GM19351 (cell line): Measurements from ENCODE around the gene LMNB1.
"Not testable (repeated sequence)": the region's sequence is repeated elsewhere in the genome, so short reads cannot be mapped to it uniquely, and the experiment has no call there.

Experiments
- ATAC-seq: cut with Tn5 transposase; IDR thresholded peaks from one replicate; pipeline ENCODE4 v1.9.1; 2021; ENCODE audit warnings: mild to moderate bottlenecking, moderate library complexity; ENCODE audit not compliant: unreplicated experiment

The LMNB1 gene

GRCh38 chr5:126778675-126779403 lies 1.9 kb downstream of the LMNB1 start:
- ATAC-seq = peak; percentile 5

DNA sequence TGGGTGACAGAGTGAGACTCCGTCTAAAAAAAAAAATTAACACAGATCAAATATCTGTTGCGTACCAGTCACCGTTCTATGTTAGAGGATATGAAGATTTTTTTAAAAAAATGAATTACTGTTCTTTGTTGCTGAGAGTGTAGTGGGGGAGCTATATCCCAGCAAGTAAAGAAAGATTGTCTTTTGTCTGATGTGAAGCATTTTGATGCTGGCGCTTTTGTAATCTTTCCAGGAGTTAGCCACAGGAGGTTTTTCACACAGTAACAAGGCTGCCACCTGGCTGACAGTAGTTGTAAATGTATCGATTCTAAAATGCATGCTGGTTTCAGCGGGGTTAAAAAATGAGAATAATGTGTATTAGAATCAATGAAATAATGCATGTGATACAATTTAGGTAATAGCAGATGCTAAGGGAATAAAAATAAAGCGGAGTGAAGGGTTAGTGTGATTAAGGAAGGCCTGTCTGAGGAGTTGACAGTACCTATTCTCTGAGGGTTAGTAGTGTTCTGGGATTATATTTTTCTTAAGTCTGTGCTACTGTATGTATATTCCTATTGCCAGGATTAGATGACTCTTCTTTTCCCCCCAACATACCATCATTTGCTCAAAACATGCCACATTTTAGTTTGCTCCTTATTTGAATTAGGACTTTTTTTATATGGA lies 3.4 kb downstream of the LMNB1 start:
- ATAC-seq = no peak

DNA sequence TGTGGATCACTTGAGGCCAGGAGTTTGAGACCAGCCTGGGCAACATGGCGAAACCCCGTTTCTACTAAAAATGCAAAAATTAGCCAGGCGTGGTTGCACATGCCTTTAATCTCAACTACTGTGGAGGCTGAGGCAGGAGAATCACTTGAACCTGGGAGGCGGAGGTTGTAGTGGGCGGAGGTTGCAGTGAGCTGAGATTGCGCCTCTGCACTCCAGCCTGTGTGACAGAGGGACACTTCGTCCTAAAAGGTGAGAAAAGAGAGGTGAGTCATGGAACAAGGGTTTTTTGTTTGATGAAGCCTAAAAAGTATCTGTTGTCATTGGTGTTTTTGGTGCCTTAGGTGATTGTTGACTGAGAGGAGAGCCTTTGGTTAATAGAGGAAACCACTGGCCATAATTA lies 11.5 kb downstream of the LMNB1 start:
- peak; percentile 41 for ATAC-seq

GRCh38 chr5:126793097-126793496 lies 16.2 kb downstream of the LMNB1 start:
- ATAC-seq = peak; percentile 12

DNA sequence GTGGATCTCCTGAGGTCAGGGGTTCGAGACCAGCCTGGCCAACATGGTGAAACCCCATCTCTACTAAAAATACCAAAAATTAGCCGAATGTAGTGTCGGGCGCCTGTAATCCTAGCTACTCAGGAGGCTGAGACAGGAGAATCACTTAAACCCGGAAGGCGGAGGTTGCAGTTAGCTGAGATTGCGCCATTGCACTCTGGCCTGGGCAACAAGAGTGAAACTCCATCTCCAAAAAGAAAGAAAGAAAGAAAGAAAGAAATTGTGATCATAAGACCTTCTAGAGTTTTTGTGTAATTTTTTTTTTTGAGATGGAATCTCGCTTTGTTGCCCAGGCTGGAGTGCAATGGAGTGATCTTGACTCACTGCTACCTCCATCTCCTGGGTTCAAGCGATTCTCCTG lies 16.7 kb downstream of the LMNB1 start:
- ATAC-seq = not testable (repeated sequence)

DNA sequence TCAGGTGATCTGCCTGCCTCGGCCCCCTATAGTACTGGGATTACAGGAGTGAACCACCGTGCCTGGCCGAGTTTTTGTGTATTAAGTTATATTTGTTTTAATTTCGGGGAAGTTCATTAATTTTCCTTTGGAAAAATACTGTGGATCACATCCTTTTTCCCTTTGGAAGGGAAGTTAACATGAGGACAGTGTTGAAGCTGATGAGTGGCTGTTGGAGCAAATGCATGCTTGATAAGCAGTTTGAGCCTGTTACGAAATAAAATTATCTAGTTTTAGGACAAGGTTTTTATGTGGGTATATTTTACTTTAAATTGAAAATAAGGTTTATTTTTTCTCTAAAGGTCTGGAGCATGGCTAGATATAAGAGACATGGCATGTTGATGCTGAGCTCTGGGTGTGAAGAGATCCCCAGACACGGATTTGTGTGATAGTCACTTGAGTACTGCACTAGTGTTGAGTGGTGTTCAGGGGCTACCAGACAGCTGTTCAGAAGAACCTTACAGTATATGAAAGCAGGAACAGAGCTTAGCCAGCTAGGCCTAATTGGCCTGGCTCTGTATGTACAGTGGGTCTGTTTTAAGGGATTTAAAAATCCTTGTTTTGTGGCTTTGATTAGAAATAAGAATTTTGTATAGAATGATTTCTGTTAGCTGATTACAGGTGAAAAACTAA lies 17.4 kb downstream of the LMNB1 start:
- peak; percentile 36 for ATAC-seq

- ATAC-seq = no peak
Observed at GRCh38 chr5:126799780-126800179, 22.8 kb downstream of the LMNB1 start.

GRCh38 chr5:126801174-126801991 lies 24.4 kb downstream of the LMNB1 start:
- ATAC-seq = no peak

GRCh38 chr5:126801992-126802294 lies 25.0 kb downstream of the LMNB1 start:
- ATAC-seq = no peak

DNA sequence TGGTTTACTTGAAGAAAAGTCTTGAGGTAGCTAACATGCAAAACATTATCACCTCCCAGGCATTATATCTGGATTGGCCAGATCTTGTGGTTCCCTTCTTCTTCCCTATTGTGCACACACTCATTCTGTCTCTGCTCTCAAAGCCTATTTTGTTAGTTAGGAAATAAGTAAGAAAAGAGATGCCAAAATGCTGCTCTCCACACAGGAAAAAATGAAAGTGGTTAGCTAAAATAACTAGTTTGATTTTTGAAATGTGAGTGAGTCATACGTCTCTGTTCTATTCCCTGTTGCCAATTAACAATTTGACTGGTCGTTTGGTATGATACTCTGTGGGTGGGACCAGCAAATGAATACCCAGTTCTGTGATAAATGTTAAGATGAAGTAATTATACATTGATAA lies 28.1 kb downstream of the LMNB1 start:
- no peak for ATAC-seq

DNA sequence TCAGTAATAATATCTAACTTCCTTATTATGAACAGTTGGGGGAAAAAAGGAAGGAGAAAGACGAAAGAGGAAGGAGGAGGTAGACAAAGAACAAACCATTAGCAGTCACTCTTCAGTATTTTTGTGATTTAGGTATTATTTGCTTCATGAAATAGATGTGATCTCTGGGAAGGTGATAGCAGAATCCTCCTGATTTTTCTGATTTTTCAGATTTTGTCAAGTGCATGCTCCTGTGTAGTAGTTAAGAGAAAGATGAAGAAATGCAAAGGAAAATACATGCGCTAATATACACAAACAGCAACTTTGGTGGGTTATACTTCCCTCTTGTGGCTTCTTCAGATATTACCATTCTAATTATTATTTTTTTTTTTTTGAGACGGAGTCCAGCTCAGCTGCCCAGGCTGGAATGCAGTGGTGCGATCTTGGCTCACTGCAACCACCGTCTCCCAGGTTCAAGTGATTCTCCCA lies 31.6 kb downstream of the LMNB1 start:
- ATAC-seq = no peak

DNA sequence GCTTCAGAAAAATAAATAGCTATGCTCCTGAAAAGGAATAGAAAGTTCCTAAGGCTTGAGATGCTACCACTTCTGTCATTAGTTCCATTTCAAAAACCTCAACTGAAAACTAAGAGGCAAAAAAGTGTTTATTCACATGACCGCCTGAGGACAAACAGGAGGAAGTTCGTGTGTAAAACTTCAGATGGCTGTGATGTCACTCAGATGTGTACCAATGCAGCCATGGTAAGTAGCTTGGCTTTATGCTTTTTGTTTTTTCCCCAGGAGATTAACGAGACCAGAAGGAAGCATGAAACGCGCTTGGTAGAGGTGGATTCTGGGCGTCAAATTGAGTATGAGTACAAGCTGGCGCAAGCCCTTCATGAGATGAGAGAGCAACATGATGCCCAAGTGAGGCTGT lies 33.0 kb downstream of the LMNB1 start:
- ATAC-seq = no peak

GRCh38 chr5:126810596-126811380 lies 33.9 kb downstream of the LMNB1 start:
- no peak for ATAC-seq

DNA sequence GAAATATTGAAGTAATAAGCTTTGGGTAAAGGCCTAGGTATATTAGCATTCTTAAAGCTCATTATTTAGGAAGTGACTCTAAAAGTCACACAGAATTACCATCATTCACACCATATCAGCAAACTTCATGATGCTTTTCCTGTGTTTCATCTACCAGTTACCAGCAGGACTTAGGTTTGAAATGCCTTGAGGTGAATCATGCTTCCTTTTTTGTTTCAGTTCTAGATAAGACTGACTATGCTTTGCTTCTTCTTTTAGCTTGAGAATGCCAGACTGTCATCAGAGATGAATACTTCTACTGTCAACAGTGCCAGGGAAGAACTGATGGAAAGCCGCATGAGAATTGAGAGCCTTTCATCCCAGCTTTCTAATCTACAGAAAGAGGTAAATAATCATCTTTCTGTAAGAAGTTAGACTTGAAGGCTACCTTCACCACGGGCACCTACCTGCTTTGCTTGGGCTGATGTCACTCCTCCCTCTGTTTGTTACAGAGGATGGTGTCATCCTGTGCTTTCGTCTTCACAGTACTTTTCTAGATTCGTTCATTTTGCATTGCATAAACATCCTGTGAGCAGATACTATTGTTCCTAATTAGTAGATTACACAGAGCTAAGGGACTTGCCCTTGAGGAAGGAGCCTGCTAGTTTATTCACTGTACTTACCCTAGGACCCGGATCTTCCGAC lies 34.7 kb downstream of the LMNB1 start:
- ATAC-seq = peak; percentile 66

DNA sequence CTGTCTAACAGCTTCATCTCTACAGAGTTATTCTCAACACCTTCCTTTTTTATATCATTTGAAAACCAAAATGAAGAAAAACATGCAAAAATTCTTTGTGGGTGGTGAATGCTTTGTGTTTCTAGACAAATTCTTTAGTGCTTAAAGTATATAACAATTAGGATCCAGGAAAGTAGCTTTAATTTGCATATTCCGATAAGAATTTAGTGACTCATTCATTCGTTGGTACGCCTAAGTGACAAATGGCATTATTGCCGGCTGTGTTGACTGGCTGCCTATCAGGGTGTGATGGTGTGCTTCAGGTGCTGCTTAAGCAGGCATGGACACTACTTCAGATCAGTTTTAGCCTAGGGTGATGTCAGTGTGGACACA lies 35.2 kb downstream of the LMNB1 start:
- no peak for ATAC-seq

GRCh38 chr5:126813799-126814198 lies 36.9 kb downstream of the LMNB1 start:
- ATAC-seq = not testable (repeated sequence)

GRCh38 chr5:126814721-126815404 lies 37.9 kb downstream of the LMNB1 start:
- no peak for ATAC-seq

DNA sequence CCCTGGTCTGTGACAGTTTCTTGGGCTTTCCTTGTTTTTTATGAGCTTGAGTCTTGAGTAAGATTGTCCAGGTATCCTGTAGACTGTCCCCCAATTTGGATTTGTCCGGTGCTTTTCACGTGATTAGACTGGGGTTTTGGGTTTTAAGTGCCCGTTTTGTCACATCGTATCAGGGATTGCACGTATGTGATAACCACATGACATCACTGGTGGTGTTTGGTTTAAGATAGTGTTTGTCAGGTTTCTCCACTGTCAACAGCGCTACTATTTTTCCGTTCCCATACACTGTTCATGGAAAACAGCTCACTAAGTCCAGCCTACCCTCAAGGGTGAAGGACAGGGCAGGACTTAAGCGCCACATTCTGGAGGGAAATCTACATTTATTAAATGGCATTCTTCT lies 39.7 kb downstream of the LMNB1 start:
- no peak for ATAC-seq

GRCh38 chr5:126818736-126819135 lies 41.8 kb downstream of the LMNB1 start:
- ATAC-seq = no peak
